SK-N-SH treated with all-trans-retinoic acid at 6 μM for 48 hours (cell line): ENCODE data around the gene RAB31.

Experiments
- ATAC-seq: fragments of 200-7000 bp; cut with Tn5 transposase; 3 replicates; pipeline ENCODE4 v1.9.1; 2020; ENCODE audit warnings: mild to moderate bottlenecking, moderate library complexity
- BACH2 ChIP-seq: fragments of 250-450 bp; sonication (Bioruptor Pico); IDR thresholded peaks from 2 replicates; pipeline ENCODE4 v1.9.0; 2021; ENCODE audit warnings: mild to moderate bottlenecking, borderline replicate concordance
- CSDC2 ChIP-seq: fragments of 250-450 bp; sonication (Bioruptor Pico); IDR thresholded peaks from 2 replicates; pipeline ENCODE4 v1.5.0; 2020; ENCODE audit warnings: mild to moderate bottlenecking, moderate library complexity
- ESRRG ChIP-seq: fragments of 250-450 bp; sonication (Bioruptor Pico); IDR thresholded peaks from 2 replicates; pipeline ENCODE4 v1.6.1; 2021; ENCODE audit warnings: mild to moderate bottlenecking
- GLIS3 ChIP-seq: fragments of 250-450 bp; sonication (Bioruptor Pico); IDR thresholded peaks from 2 replicates; pipeline ENCODE4 v1.5.0; 2020; ENCODE audit warnings: mild to moderate bottlenecking, moderate library complexity
- ISL1 ChIP-seq: fragments of 250-450 bp; sonication (Bioruptor Pico); IDR thresholded peaks from 2 replicates; pipeline ENCODE4 v2.1.2; 2022; ENCODE audit warnings: mild to moderate bottlenecking, moderate library complexity
- OSR1 ChIP-seq: fragments of 250-450 bp; sonication (Bioruptor Pico); IDR thresholded peaks from 2 replicates; pipeline ENCODE4 v1.8.0; 2022; ENCODE audit warnings: moderate library complexity, mild to moderate bottlenecking, inconsistent platforms
- PPARA ChIP-seq: fragments of 250-450 bp; sonication (Bioruptor Pico); IDR thresholded peaks from 2 replicates; pipeline ENCODE4 v1.5.0; 2020; ENCODE audit warnings: mild to moderate bottlenecking, borderline replicate concordance
- RARB ChIP-seq: fragments of 250-450 bp; sonication (Bioruptor Pico); IDR thresholded peaks from 2 replicates; pipeline ENCODE4 v1.8.0; 2021; ENCODE audit warnings: mild to moderate bottlenecking, moderate library complexity
- SNAI2 ChIP-seq: fragments of 250-450 bp; sonication (Bioruptor Pico); IDR thresholded peaks from 2 replicates; pipeline ENCODE4 v1.5.0; 2020; ENCODE audit warnings: mild to moderate bottlenecking, moderate library complexity
- TCF4 ChIP-seq: fragments of 250-450 bp; sonication (Bioruptor Pico); IDR thresholded peaks from 2 replicates; pipeline ENCODE4 v1.8.0; 2021; ENCODE audit warnings: mild to moderate bottlenecking, moderate library complexity, borderline replicate concordance
- TOX ChIP-seq: fragments of 250-450 bp; sonication (Bioruptor Pico); IDR thresholded peaks from 2 replicates; pipeline ENCODE4 v1.8.0; 2021; ENCODE audit warnings: mild to moderate bottlenecking, moderate library complexity, borderline replicate concordance
- ZC3H10 ChIP-seq: fragments of 250-450 bp; sonication (Bioruptor Pico); IDR thresholded peaks from 2 replicates; pipeline ENCODE4 v1.5.1; 2021; ENCODE audit warnings: mild to moderate bottlenecking, moderate library complexity
- ZFP3 ChIP-seq: fragments of 250-450 bp; sonication (Bioruptor Pico); IDR thresholded peaks from 2 replicates; pipeline ENCODE4 v1.5.0; 2020; ENCODE audit warnings: mild to moderate bottlenecking, moderate library complexity
- ZFP30 ChIP-seq: fragments of 450-650 bp; formaldehyde crosslinking; IDR thresholded peaks from 2 replicates; pipeline ENCODE4 v1.5.0; 2022; ENCODE audit warnings: mild to moderate bottlenecking, moderate library complexity
- ZNF565 ChIP-seq: fragments of 450-650 bp; formaldehyde crosslinking; conservative IDR thresholded peaks from 2 replicates; pipeline ENCODE4 v1.5.0; 2020; ENCODE audit warnings: low read depth, mild to moderate bottlenecking, moderate library complexity
- ZNF70 ChIP-seq: fragments of 450-650 bp; formaldehyde crosslinking; IDR thresholded peaks from 2 replicates; pipeline ENCODE4 v1.5.0; 2020; ENCODE audit warnings: mild to moderate bottlenecking, moderate library complexity
- ZNF8 ChIP-seq: fragments of 450-650 bp; formaldehyde crosslinking; IDR thresholded peaks from 2 replicates; pipeline ENCODE4 v1.5.0; 2020; ENCODE audit warnings: mild to moderate bottlenecking, moderate library complexity
- TF ChIP-seq, protein P1 (sequence below): fragments of 250-450 bp; sonication (Bioruptor Pico); IDR thresholded peaks from 2 replicates; pipeline ENCODE4 v1.8.0; 2020; ENCODE audit warnings: mild to moderate bottlenecking, moderate library complexity, borderline replicate concordance
- TF ChIP-seq, protein P2 (sequence below): fragments of 250-450 bp; sonication (Bioruptor Pico); IDR thresholded peaks from 2 replicates; pipeline ENCODE4 v1.5.0; 2020; ENCODE audit warnings: mild to moderate bottlenecking, moderate library complexity
- TF ChIP-seq, protein P3 (sequence below): fragments of 250-450 bp; sonication (Bioruptor Pico); IDR thresholded peaks from 2 replicates; pipeline ENCODE4 v1.5.1; 2020; ENCODE audit warnings: low read depth, mild to moderate bottlenecking, moderate library complexity
- TF ChIP-seq, protein P4 (sequence below): fragments of 250-450 bp; sonication (Bioruptor Pico); IDR thresholded peaks from 2 replicates; pipeline ENCODE4 v1.8.0; 2021; ENCODE audit warnings: low read depth, mild to moderate bottlenecking, moderate library complexity, borderline replicate concordance
- TF ChIP-seq, protein P5 (sequence below): fragments of 250-450 bp; sonication (Bioruptor Pico); IDR thresholded peaks from 2 replicates; pipeline ENCODE4 v1.5.1; 2021; ENCODE audit warnings: mild to moderate bottlenecking, moderate library complexity

Gene RAB31

DNA sequence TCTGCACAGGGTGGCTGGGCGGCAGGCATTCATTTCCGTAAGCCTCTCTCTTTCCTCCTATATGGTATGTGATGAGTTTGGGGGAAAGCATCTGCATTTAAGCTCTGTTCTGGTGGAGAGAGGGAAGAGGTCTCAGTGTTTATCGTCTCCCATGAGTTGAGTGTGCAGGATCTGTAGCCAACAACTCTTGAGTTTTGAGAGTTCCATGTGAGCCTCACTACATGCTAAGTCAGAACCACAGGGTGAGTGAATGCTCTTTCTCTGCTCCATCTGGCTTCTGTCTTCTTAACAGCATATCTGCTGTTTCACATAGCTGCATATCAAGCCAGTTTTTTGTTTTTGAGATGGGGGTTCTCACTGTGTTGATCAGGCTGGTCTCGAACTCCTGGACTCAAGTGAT is 22.7 kb downstream of the RAB31 start:
- TF ChIP-seq BACH2 (CRISPR knock-in tag): no peak
- no peak for TF ChIP-seq CSDC2 (CRISPR knock-in tag)
- TF ChIP-seq ZFP3 (CRISPR knock-in tag): no peak
- TF ChIP-seq ZC3H10 (CRISPR knock-in tag): no peak
- TF ChIP-seq SNAI2: no peak
- no peak for TF ChIP-seq ZNF8
- TF ChIP-seq OSR1 (CRISPR knock-in tag): no peak
- TF ChIP-seq TCF4 (CRISPR knock-in tag): no peak
- TF ChIP-seq ZNF565 (CRISPR knock-in tag): no peak
- TF ChIP-seq, protein P1, sequence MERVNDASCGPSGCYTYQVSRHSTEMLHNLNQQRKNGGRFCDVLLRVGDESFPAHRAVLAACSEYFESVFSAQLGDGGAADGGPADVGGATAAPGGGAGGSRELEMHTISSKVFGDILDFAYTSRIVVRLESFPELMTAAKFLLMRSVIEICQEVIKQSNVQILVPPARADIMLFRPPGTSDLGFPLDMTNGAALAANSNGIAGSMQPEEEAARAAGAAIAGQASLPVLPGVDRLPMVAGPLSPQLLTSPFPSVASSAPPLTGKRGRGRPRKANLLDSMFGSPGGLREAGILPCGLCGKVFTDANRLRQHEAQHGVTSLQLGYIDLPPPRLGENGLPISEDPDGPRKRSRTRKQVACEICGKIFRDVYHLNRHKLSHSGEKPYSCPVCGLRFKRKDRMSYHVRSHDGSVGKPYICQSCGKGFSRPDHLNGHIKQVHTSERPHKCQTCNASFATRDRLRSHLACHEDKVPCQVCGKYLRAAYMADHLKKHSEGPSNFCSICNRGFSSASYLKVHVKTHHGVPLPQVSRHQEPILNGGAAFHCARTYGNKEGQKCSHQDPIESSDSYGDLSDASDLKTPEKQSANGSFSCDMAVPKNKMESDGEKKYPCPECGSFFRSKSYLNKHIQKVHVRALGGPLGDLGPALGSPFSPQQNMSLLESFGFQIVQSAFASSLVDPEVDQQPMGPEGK (CRISPR knock-in tag): no peak
- TF ChIP-seq ISL1 (CRISPR knock-in tag): no peak
- no peak for TF ChIP-seq TOX (CRISPR knock-in tag)

DNA sequence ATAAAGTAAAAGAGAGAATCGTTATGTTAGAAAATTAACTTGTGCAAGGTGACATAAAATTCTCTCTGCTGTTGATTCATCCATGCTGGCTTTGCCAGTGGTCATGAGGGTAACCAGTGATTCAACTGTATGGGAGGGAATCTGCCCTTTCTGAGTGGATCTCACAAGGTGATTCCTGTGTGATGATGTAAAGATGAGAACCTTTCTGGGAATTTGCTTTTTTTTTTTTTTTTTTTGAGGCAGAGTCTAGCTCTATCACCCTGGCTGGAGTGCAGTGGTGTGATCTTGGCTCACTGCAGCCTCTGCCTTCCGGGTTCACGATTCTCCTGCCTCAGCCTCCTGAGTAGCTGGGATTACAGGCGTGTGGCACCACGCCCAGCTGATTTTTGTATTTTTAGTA is 23.3 kb downstream of the RAB31 start:
- ATAC-seq: peak; percentile 79
- TF ChIP-seq TOX (CRISPR knock-in tag) (no peak), CSDC2 (CRISPR knock-in tag) (no peak), TCF4 (CRISPR knock-in tag) (no peak), OSR1 (CRISPR knock-in tag) (no peak), ZFP30 (CRISPR knock-in tag) (no peak), ZNF8 (no peak), ZC3H10 (CRISPR knock-in tag) (no peak), ZFP3 (CRISPR knock-in tag) (no peak), ESRRG (no peak), PPARA (CRISPR knock-in tag) (no peak), ZNF565 (CRISPR knock-in tag) (no peak), BACH2 (CRISPR knock-in tag) (no peak), SNAI2 (no peak), GLIS3 (CRISPR knock-in tag) (no peak), RARB (CRISPR knock-in tag) (no peak)
- TF ChIP-seq, protein P2, sequence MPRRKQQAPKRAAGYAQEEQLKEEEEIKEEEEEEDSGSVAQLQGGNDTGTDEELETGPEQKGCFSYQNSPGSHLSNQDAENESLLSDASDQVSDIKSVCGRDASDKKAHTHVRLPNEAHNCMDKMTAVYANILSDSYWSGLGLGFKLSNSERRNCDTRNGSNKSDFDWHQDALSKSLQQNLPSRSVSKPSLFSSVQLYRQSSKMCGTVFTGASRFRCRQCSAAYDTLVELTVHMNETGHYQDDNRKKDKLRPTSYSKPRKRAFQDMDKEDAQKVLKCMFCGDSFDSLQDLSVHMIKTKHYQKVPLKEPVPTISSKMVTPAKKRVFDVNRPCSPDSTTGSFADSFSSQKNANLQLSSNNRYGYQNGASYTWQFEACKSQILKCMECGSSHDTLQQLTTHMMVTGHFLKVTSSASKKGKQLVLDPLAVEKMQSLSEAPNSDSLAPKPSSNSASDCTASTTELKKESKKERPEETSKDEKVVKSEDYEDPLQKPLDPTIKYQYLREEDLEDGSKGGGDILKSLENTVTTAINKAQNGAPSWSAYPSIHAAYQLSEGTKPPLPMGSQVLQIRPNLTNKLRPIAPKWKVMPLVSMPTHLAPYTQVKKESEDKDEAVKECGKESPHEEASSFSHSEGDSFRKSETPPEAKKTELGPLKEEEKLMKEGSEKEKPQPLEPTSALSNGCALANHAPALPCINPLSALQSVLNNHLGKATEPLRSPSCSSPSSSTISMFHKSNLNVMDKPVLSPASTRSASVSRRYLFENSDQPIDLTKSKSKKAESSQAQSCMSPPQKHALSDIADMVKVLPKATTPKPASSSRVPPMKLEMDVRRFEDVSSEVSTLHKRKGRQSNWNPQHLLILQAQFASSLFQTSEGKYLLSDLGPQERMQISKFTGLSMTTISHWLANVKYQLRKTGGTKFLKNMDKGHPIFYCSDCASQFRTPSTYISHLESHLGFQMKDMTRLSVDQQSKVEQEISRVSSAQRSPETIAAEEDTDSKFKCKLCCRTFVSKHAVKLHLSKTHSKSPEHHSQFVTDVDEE: no peak
- TF ChIP-seq, protein P3, sequence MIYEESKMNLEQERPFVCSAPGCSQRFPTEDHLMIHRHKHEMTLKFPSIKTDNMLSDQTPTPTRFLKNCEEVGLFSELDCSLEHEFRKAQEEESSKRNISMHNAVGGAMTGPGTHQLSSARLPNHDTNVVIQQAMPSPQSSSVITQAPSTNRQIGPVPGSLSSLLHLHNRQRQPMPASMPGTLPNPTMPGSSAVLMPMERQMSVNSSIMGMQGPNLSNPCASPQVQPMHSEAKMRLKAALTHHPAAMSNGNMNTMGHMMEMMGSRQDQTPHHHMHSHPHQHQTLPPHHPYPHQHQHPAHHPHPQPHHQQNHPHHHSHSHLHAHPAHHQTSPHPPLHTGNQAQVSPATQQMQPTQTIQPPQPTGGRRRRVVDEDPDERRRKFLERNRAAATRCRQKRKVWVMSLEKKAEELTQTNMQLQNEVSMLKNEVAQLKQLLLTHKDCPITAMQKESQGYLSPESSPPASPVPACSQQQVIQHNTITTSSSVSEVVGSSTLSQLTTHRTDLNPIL (CRISPR knock-in tag): no peak
- TF ChIP-seq, protein P1 (CRISPR knock-in tag): no peak
- TF ChIP-seq, protein P4, sequence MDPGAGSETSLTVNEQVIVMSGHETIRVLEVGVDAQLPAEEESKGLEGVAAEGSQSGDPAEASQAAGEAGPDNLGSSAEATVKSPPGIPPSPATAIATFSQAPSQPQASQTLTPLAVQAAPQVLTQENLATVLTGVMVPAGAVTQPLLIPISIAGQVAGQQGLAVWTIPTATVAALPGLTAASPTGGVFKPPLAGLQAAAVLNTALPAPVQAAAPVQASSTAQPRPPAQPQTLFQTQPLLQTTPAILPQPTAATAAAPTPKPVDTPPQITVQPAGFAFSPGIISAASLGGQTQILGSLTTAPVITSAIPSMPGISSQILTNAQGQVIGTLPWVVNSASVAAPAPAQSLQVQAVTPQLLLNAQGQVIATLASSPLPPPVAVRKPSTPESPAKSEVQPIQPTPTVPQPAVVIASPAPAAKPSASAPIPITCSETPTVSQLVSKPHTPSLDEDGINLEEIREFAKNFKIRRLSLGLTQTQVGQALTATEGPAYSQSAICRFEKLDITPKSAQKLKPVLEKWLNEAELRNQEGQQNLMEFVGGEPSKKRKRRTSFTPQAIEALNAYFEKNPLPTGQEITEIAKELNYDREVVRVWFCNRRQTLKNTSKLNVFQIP (CRISPR knock-in tag): no peak

More for the DNA sequence above, 22.7 kb downstream of the RAB31 start:
- ATAC-seq: peak; percentile 45; the same call in 2 of the 3 replicates

DNA sequence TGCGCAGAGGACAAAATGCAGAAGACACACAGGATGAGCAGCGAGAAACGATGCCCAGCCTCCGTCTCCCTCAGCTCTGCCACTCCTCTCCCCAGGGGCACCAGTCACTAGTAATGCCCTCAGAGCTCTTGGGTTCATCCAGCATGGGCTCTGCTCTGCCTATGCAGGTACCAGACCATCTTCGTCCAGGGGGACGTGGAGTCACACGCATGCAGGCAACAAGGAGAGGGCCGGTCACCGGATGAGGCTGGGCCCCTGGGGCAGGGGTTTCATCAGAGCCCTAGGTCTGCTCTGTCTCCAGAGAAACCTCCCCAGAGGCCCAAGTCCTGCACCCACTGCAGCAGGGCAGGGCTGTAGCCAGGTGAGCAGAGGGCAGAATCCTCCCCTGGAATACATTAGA is 23.9 kb downstream of the RAB31 start:
- ATAC-seq: no peak
- TF ChIP-seq TCF4 (CRISPR knock-in tag) (no peak), BACH2 (CRISPR knock-in tag) (no peak), ZNF565 (CRISPR knock-in tag) (no peak), ISL1 (CRISPR knock-in tag) (no peak), ZFP3 (CRISPR knock-in tag) (no peak), RARB (CRISPR knock-in tag) (no peak), ZNF70 (no peak), SNAI2 (no peak), PPARA (CRISPR knock-in tag) (no peak), OSR1 (CRISPR knock-in tag) (no peak)
- TF ChIP-seq, protein P5, sequence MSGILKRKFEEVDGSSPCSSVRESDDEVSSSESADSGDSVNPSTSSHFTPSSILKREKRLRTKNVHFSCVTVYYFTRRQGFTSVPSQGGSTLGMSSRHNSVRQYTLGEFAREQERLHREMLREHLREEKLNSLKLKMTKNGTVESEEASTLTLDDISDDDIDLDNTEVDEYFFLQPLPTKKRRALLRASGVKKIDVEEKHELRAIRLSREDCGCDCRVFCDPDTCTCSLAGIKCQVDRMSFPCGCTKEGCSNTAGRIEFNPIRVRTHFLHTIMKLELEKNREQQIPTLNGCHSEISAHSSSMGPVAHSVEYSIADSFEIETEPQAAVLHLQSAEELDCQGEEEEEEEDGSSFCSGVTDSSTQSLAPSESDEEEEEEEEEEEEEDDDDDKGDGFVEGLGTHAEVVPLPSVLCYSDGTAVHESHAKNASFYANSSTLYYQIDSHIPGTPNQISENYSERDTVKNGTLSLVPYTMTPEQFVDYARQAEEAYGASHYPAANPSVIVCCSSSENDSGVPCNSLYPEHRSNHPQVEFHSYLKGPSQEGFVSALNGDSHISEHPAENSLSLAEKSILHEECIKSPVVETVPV (CRISPR knock-in tag): no peak
- TF ChIP-seq, protein P2: no peak
